WTC11 (cell line): Measurements from ENCODE around the gene TTI1. TPM values are rescaled to one million over a fixed set of nuclear protein-coding genes. Genes with fewer than 3 reads are reported as not detected.

ENCODE experiments used
- ATAC-seq: fragments of 200-7000 bp; cut with Tn5 transposase; 2 replicates; pipeline ENCODE4 v1.10.0; 2021; ENCODE audit warnings: mild to moderate bottlenecking, moderate library complexity
- Bru-seq: library from RNA; stranded (reverse); fragments of 400-500 nt; gene quantifications from one replicate; lab custom pipeline; 2021; lab: Mats Ljungman, UMichigan
- CTCF ChIA-PET: fragments of 300-600 bp; sonication (Branson Sonifier 250); formaldehyde crosslinking; loops from one replicate; lab custom pipeline; 2021; ENCODE audit warnings: antibody characterized with exemption; lab: Charles Lee
- POLR2A ChIA-PET: fragments of 350-600 bp; sonication (Branson Sonifier 250); formaldehyde crosslinking; loops from one replicate; lab custom pipeline; 2021; ENCODE audit warnings: antibody characterized with exemption; lab: Charles Lee
- DNase-seq: peaks from one replicate; pipeline ENCODE4 v3.0.0; 2021; ENCODE audit warnings: low spot score
- H3K27ac Mint-ChIP-seq: 2 replicates; pipeline ENCODE4 v1.8.0; 2021; ENCODE audit warnings: mixed read lengths
- H3K27me3 Mint-ChIP-seq: 2 replicates; pipeline ENCODE4 v1.8.0; 2021; ENCODE audit warnings: low read depth, mild to moderate bottlenecking, moderate library complexity, mixed read lengths
- H3K36me3 Mint-ChIP-seq: 2 replicates; pipeline ENCODE4 v1.8.0; 2021; ENCODE audit warnings: mixed read lengths
- H3K4me1 Mint-ChIP-seq: 2 replicates; pipeline ENCODE4 v1.8.0; 2022; ENCODE audit warnings: mixed read lengths
- H3K4me3 Mint-ChIP-seq: 2 replicates; pipeline ENCODE4 v1.8.0; 2021; ENCODE audit warnings: mild to moderate bottlenecking, moderate library complexity, mixed read lengths
- H3K9me3 Mint-ChIP-seq: 2 replicates; pipeline ENCODE4 v1.8.0; 2021; ENCODE audit warnings: mixed read lengths
- ATF2 ChIP-seq: sonication (generic); formaldehyde crosslinking; IDR thresholded peaks from 2 replicates; pipeline ENCODE4 v1.8.1; 2022; ENCODE audit warnings: low read depth, missing genetic modification reagents, borderline replicate concordance
- ESRRA ChIP-seq: sonication (generic); formaldehyde crosslinking; IDR thresholded peaks from 2 replicates; pipeline ENCODE4 v1.8.1; 2022; ENCODE audit warnings: mild to moderate bottlenecking, missing genetic modification reagents, borderline replicate concordance
- ETV6 ChIP-seq: sonication (generic); formaldehyde crosslinking; IDR thresholded peaks from 2 replicates; pipeline ENCODE4 v1.8.1; 2022; ENCODE audit warnings: mild to moderate bottlenecking, missing genetic modification reagents
- FOXP1 ChIP-seq: sonication (generic); formaldehyde crosslinking; IDR thresholded peaks from 2 replicates; pipeline ENCODE4 v1.8.0; 2022; ENCODE audit warnings: missing genetic modification reagents, mild to moderate bottlenecking, moderate library complexity, borderline replicate concordance
- GTF2I ChIP-seq: fragments of 250-450 bp; sonication (Bioruptor Pico); conservative IDR thresholded peaks from 2 replicates; pipeline ENCODE4 v1.4.0; 2021; ENCODE audit warnings: mild to moderate bottlenecking
- JUN ChIP-seq: sonication (generic); formaldehyde crosslinking; IDR thresholded peaks from 2 replicates; pipeline ENCODE4 v1.8.0; 2023; ENCODE audit warnings: mild to moderate bottlenecking, missing genetic modification reagents
- MXD4 ChIP-seq: fragments of 250-450 bp; sonication (Bioruptor Pico); IDR thresholded peaks from 2 replicates; pipeline ENCODE4 v1.8.0; 2021; ENCODE audit warnings: mild to moderate bottlenecking, moderate library complexity, borderline replicate concordance
- MYBL2 ChIP-seq: sonication (generic); formaldehyde crosslinking; IDR thresholded peaks from 2 replicates; pipeline ENCODE4 v1.8.1; 2023; ENCODE audit warnings: mild to moderate bottlenecking, moderate library complexity, missing genetic modification reagents
- NFATC4 ChIP-seq: fragments of 250-450 bp; sonication (Bioruptor Pico); IDR thresholded peaks from 2 replicates; pipeline ENCODE4 v1.9.0; 2021; ENCODE audit warnings: mild to moderate bottlenecking
- NFYB ChIP-seq: sonication (generic); formaldehyde crosslinking; conservative IDR thresholded peaks from 2 replicates; pipeline ENCODE4 v1.8.0; 2022; ENCODE audit warnings: low read depth, missing genetic modification reagents
- NR1H2 ChIP-seq: sonication (generic); formaldehyde crosslinking; IDR thresholded peaks from 2 replicates; pipeline ENCODE4 v1.9.0; 2021; ENCODE audit warnings: mild to moderate bottlenecking, moderate library complexity, missing genetic modification reagents
- NR2C2 ChIP-seq: sonication (generic); formaldehyde crosslinking; IDR thresholded peaks from 2 replicates; pipeline ENCODE4 v1.8.0; 2022; ENCODE audit warnings: mild to moderate bottlenecking, missing genetic modification reagents
- NR3C1 ChIP-seq: sonication (generic); formaldehyde crosslinking; conservative IDR thresholded peaks from 2 replicates; pipeline ENCODE4 v1.8.1; 2023; ENCODE audit warnings: low read depth, mild to moderate bottlenecking, missing genetic modification reagents
- PRRX2 ChIP-seq: fragments of 250-450 bp; sonication (Bioruptor Pico); IDR thresholded peaks from 2 replicates; pipeline ENCODE4 v1.8.0; 2021; ENCODE audit warnings: mild to moderate bottlenecking
- SMAD3 ChIP-seq: sonication (generic); formaldehyde crosslinking; IDR thresholded peaks from 2 replicates; pipeline ENCODE4 v1.8.0; 2022; ENCODE audit warnings: missing genetic modification reagents, mild to moderate bottlenecking, borderline replicate concordance
- SP1 ChIP-seq: sonication (generic); formaldehyde crosslinking; conservative IDR thresholded peaks from 2 replicates; pipeline ENCODE4 v1.8.1; 2022; ENCODE audit warnings: missing genetic modification reagents
- TEAD1 ChIP-seq: sonication (generic); formaldehyde crosslinking; IDR thresholded peaks from 2 replicates; pipeline ENCODE4 v1.8.0; 2022; ENCODE audit warnings: mild to moderate bottlenecking, missing genetic modification reagents
- ZBTB21 ChIP-seq: sonication (generic); formaldehyde crosslinking; IDR thresholded peaks from 2 replicates; pipeline ENCODE4 v1.8.1; 2023; ENCODE audit warnings: mild to moderate bottlenecking, missing genetic modification reagents, borderline replicate concordance
- ZMAT4 ChIP-seq: fragments of 250-450 bp; sonication (Bioruptor Pico); IDR thresholded peaks from 2 replicates; pipeline ENCODE4 v1.9.0; 2021; ENCODE audit warnings: mild to moderate bottlenecking
- ZNF219 ChIP-seq: sonication (generic); formaldehyde crosslinking; IDR thresholded peaks from 2 replicates; pipeline ENCODE4 v1.8.0; 2023; ENCODE audit warnings: missing genetic modification reagents, mild to moderate bottlenecking, borderline replicate concordance
- ZNF317 ChIP-seq: sonication (generic); formaldehyde crosslinking; IDR thresholded peaks from 2 replicates; pipeline ENCODE4 v1.8.1; 2023; ENCODE audit warnings: low read depth, mild to moderate bottlenecking, moderate library complexity, missing genetic modification reagents, borderline replicate concordance
- ZNF671 ChIP-seq: fragments of 250-450 bp; sonication (Bioruptor Pico); IDR thresholded peaks from 2 replicates; pipeline ENCODE4 v1.8.0; 2021; ENCODE audit warnings: mild to moderate bottlenecking
- ZSCAN18 ChIP-seq: fragments of 250-450 bp; sonication (Bioruptor Pico); IDR thresholded peaks from 2 replicates; pipeline ENCODE4 v2.1.2; 2022; ENCODE audit warnings: mild to moderate bottlenecking, moderate library complexity
- long read RNA-seq, 3 experiments: library from RNA in 1 of 3; library from capped mRNA in 1 of 3; library from polyadenylated mRNA in 1 of 3; unstranded in 2 of 3; stranded (forward) in 1 of 3; transcript quantifications; one replicate each; pipeline ENCODE4 v2.0.0, GENCODE V29; 2021
- total RNA-seq: library from RNA; stranded (reverse); gene quantifications from 3 replicates; pipeline ENCODE4 v1.2.3, GENCODE V29; 2021
- TF ChIP-seq, protein P1 (sequence below): fragments of 250-450 bp; sonication (Bioruptor Pico); conservative IDR thresholded peaks from 2 replicates; pipeline ENCODE4 v1.9.0; 2021; ENCODE audit warnings: mild to moderate bottlenecking
- TF ChIP-seq, protein P2 (sequence below): sonication (generic); formaldehyde crosslinking; IDR thresholded peaks from 2 replicates; pipeline ENCODE4 v1.8.0; 2022; ENCODE audit warnings: mild to moderate bottlenecking, missing genetic modification reagents
- TF ChIP-seq, protein P3 (sequence below): sonication (generic); formaldehyde crosslinking; IDR thresholded peaks from 2 replicates; pipeline ENCODE4 v1.8.1; 2023; ENCODE audit warnings: mild to moderate bottlenecking, moderate library complexity, missing genetic modification reagents
- TF ChIP-seq, protein P4 (sequence below): sonication (generic); formaldehyde crosslinking; IDR thresholded peaks from 2 replicates; pipeline ENCODE4 v1.8.1; 2023; ENCODE audit warnings: mild to moderate bottlenecking, missing genetic modification reagents, moderate library complexity

The TTI1 gene
- total RNA-seq: 42.8 to 43.5 TPM (median 43.4 TPM) in 3 replicates
- percentile 88 among the genes with signal in this experiment for Bru-seq, nascent RNA
- long read RNA-seq, experiment 1, transcript TTI1-203 (7 exons, 3,791 nt): minor isoform, 32 of 395 reads
- long read RNA-seq, experiment 1, transcript TTI1-202 (9 exons, 3,958 nt): minor isoform, 8 of 395 reads
- long read RNA-seq, experiment 1, transcript TTI1-201 (8 exons, 3,825 nt): major isoform, 289 of 395 reads
- long read RNA-seq, experiment 1, partial matches to known transcripts: 14 of 395 reads
- long read RNA-seq, experiment 1, other reads (novel, unspliced or antisense): 52 of 395 reads
- long read RNA-seq, experiment 2, transcript TTI1-201 (8 exons, 3,825 nt): minor isoform, 14 of 61 reads
- long read RNA-seq, experiment 2, transcript TTI1-203 (7 exons, 3,791 nt): major isoform, 18 of 61 reads
- long read RNA-seq, experiment 2, partial matches to known transcripts: 18 of 61 reads
- long read RNA-seq, experiment 2, other reads (novel, unspliced or antisense): 10 of 61 reads
- long read RNA-seq, experiment 3, transcript TTI1-201 (8 exons, 3,825 nt): major isoform, 9 of 30 reads
- long read RNA-seq, experiment 3, partial matches to known transcripts: 7 of 30 reads
- long read RNA-seq, experiment 3, other reads (novel, unspliced or antisense): 13 of 30 reads

- ChIA-PET CTCF (interaction anchor here (1.0 to 2.4 kb wide), 5 partner anchors 13 to 458 kb away, joined by 3 to 8 read pairs (median 4); no protein-coding TSS in a partner anchor), POLR2A (interaction anchor here (1.6 kb wide), 1 partner anchor 11 kb away, joined by 6 read pairs; no protein-coding TSS in a partner anchor)
- Mint-ChIP-seq H3K36me3 (peaks cover 22% of the 10 kb centered on the region), H3K4me3 (peak within 1 kb of the TSS; percentile 94), H3K9me3 (no peaks in the 10 kb centered on the region), H3K27me3 (no peaks in the 10 kb centered on the region), H3K27ac (peak within 1 kb of the TSS; percentile 96), H3K4me1 (peaks cover 45% of the 10 kb centered on the region)
- DNase-seq (peak; percentile 89), ATAC-seq (peak; percentile 83)
- TF ChIP-seq FOXP1 (peak; percentile 23; the same call in 1 of the 2 replicates), ZNF219 (no peak), NR3C1 (CRISPR knock-in tag) (no peak), NR1H2 (CRISPR knock-in tag) (no peak), NFYB (CRISPR knock-in tag) (no peak), ETV6 (CRISPR knock-in tag) (peak; percentile 93), SMAD3 (no peak), ATF2 (CRISPR knock-in tag) (no peak), ZMAT4 (CRISPR knock-in tag) (no peak), ZNF671 (CRISPR knock-in tag) (no peak), TEAD1 (CRISPR knock-in tag) (peak; percentile 70; the same call in 1 of the 2 replicates), NR2C2 (CRISPR knock-in tag) (peak; percentile 96), NFATC4 (no peak), GTF2I (no peak), ZNF317 (CRISPR knock-in tag) (no peak), PRRX2 (CRISPR knock-in tag) (no peak), ZBTB21 (CRISPR knock-in tag) (no peak), SP1 (CRISPR knock-in tag) (peak; percentile 48), MXD4 (CRISPR knock-in tag) (no peak), ZSCAN18 (CRISPR knock-in tag) (no peak), ESRRA (CRISPR knock-in tag) (no peak), JUN (CRISPR knock-in tag) (no peak), MYBL2 (CRISPR knock-in tag) (no peak; the same call in 1 of the 2 replicates)
- TF ChIP-seq, protein P1, sequence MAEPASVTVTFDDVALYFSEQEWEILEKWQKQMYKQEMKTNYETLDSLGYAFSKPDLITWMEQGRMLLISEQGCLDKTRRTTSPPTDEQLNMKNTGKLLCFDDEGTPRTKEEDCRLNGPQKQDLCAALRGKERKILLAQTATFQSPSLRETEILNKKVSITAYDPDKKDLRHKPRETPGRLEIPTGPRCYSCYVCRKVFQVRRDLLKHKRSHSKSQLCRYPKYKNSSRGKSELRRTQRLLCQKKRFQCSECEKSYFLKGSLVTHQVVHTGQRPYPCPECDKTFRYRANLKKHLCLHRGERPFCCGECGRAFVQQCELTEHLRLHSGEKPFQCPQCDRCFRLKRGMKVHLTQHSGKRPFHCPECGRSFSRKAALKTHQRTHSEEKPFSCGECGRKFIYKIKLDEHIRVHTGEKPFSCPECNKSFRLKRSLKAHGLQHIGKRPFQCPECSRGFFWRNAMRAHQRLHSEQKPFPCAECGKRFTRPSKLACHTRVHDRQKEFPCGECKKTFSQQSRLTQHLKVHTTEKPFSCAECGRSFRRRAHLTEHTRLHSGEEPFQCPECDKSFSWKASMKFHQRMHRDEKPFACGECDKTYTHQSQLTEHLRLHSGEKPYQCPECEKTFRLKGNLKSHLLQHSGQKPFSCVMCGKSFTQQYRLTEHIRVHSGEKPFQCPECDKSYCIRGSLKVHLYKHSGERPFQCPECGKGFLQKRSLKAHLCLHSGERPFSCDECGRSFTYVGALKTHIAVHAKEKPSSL (CRISPR knock-in tag): no peak
- TF ChIP-seq, protein P2, sequence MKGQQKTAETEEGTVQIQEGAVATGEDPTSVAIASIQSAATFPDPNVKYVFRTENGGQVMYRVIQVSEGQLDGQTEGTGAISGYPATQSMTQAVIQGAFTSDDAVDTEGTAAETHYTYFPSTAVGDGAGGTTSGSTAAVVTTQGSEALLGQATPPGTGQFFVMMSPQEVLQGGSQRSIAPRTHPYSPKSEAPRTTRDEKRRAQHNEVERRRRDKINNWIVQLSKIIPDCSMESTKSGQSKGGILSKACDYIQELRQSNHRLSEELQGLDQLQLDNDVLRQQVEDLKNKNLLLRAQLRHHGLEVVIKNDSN: no peak
- TF ChIP-seq, protein P3, sequence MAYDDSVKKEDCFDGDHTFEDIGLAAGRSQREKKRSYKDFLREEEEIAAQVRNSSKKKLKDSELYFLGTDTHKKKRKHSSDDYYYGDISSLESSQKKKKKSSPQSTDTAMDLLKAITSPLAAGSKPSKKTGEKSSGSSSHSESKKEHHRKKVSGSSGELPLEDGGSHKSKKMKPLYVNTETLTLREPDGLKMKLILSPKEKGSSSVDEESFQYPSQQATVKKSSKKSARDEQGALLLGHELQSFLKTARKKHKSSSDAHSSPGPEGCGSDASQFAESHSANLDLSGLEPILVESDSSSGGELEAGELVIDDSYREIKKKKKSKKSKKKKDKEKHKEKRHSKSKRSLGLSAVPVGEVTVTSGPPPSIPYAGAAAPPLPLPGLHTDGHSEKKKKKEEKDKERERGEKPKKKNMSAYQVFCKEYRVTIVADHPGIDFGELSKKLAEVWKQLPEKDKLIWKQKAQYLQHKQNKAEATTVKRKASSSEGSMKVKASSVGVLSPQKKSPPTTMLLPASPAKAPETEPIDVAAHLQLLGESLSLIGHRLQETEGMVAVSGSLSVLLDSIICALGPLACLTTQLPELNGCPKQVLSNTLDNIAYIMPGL: no peak; the same call in 1 of the 2 replicates
- TF ChIP-seq, protein P4, sequence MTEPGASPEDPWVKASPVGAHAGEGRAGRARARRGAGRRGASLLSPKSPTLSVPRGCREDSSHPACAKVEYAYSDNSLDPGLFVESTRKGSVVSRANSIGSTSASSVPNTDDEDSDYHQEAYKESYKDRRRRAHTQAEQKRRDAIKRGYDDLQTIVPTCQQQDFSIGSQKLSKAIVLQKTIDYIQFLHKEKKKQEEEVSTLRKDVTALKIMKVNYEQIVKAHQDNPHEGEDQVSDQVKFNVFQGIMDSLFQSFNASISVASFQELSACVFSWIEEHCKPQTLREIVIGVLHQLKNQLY (CRISPR knock-in tag): no peak
These were observed at the start of gene TTI1, which contains the start of gene RPRD1B for GRCh38 chr20:38033330-38034107. Gene TTI1, minus strand, starts transcription at chr20:38033456. Its CDS starts 19,640 bp downstream, at chr20:38013816. Gene RPRD1B, plus strand, starts transcription at chr20:38033746. Its CDS starts 202 bp downstream, at chr20:38033948.
